HepG2 (cell line): ENCODE measurements around the gene FUT1.

Experiments used
- ZNF605 ChIP-seq: sonication (generic); formaldehyde crosslinking; IDR thresholded peaks from 2 replicates; pipeline ENCODE4 v1.8.0; 2022; ENCODE audit warnings: mild to moderate bottlenecking, missing genetic modification reagents
- ZSCAN12 ChIP-seq: sonication (generic); formaldehyde crosslinking; IDR thresholded peaks from 2 replicates; pipeline ENCODE4 v1.9.0; 2021; ENCODE audit warnings: mild to moderate bottlenecking, missing genetic modification reagents

- TF ChIP-seq ZSCAN12 (CRISPR knock-in tag) (no peak), ZNF605 (CRISPR knock-in tag) (no peak)
These were observed 31.7 kb downstream of the FUT1 start for GRCh38 chr19:48720613-48721296.
